Keratinocyte (primary cell): ENCODE data around the gene NCBP1. TPM values are rescaled to one million over a fixed set of nuclear protein-coding genes. Genes with fewer than 3 reads are reported as not detected.

ENCODE experiments used
- DNase-seq: peaks from one replicate; pipeline ENCODE4 v3.0.0-alpha.2; 2011; ENCODE audit warnings: low read depth, missing footprints, low spot score
- FAIRE-seq: peaks from 2 replicates; lab custom pipeline; 2011; peaks lifted over from hg19 to GRCh38; lab: Jason Lieb, UNC
- H2AFZ ChIP-seq: 2 replicates; pipeline ENCODE4 v1.6.0; 2012; ENCODE audit warnings: low read length, control low read depth, inconsistent platforms; ENCODE audit not compliant: control insufficient read depth
- H3K27ac ChIP-seq: 2 replicates; pipeline ENCODE4 v1.5.1; 2011; ENCODE audit warnings: low read length; ENCODE audit not compliant: control insufficient read depth, insufficient read depth
- H3K27me3 ChIP-seq: 3 replicates; pipeline ENCODE4 v1.6.0; 2011; ENCODE audit warnings: low read length; ENCODE audit not compliant: control insufficient read depth, insufficient read depth; ENCODE audit errors: extremely low read depth
- H3K36me3 ChIP-seq, 2 experiments: 2 replicates in 1 of 2; 3 replicates in 1 of 2; pipeline ENCODE4 v1.5.1; 2011; ENCODE audit warnings: low read length in 2 of 2, mild to moderate bottlenecking in 1 of 2; ENCODE audit not compliant: control insufficient read depth in 2 of 2, insufficient read depth in 2 of 2; ENCODE audit errors: extremely low read depth in 1 of 2
- H3K4me1 ChIP-seq: 3 replicates; pipeline ENCODE4 v1.5.1; 2011; ENCODE audit warnings: low read length; ENCODE audit not compliant: control insufficient read depth, insufficient read depth; ENCODE audit errors: extremely low read depth
- H3K4me2 ChIP-seq: 3 replicates; pipeline ENCODE4 v1.6.0; 2011; ENCODE audit warnings: low read depth, low read length; ENCODE audit not compliant: control insufficient read depth, insufficient read depth; ENCODE audit errors: extremely low read depth
- H3K4me3 ChIP-seq, 3 experiments: fragments of 200-600 bp in 1 of 3; sonication (generic) in 1 of 3; 2 replicates in 2 of 3; 3 replicates in 1 of 3; pipeline ENCODE4 v1.5.1; 2011 to 2016; ENCODE audit warnings: low read length in 3 of 3, mild to moderate bottlenecking in 3 of 3, control low read depth in 2 of 3, inconsistent platforms in 1 of 3, low read depth in 1 of 3, mixed read lengths in 1 of 3, mixed run types in 1 of 3, moderate library complexity in 1 of 3; ENCODE audit not compliant: control insufficient read depth in 2 of 3, insufficient read depth in 2 of 3; ENCODE audit errors: extremely low read depth in 1 of 3
- H3K79me2 ChIP-seq: 2 replicates; pipeline ENCODE4 v1.6.0; 2012; ENCODE audit warnings: low read length; ENCODE audit not compliant: control insufficient read depth, insufficient read depth
- H3K9ac ChIP-seq: 3 replicates; pipeline ENCODE4 v1.6.0; 2011; ENCODE audit warnings: low read length; ENCODE audit not compliant: control insufficient read depth, insufficient read depth; ENCODE audit errors: extremely low read depth
- H3K9me1 ChIP-seq: 3 replicates; pipeline ENCODE4 v1.6.0; 2011; ENCODE audit warnings: low read length; ENCODE audit not compliant: control insufficient read depth, insufficient read depth; ENCODE audit errors: extremely low read depth
- H3K9me3 ChIP-seq: 2 replicates; pipeline ENCODE4 v1.5.1; 2012; ENCODE audit warnings: low read depth, low read length; ENCODE audit not compliant: control insufficient read depth
- H4K20me1 ChIP-seq: 3 replicates; pipeline ENCODE4 v1.6.0; 2011; ENCODE audit warnings: low read length; ENCODE audit not compliant: control insufficient read depth, insufficient read depth; ENCODE audit errors: extremely low read depth
- CTCF ChIP-seq, 3 experiments: IDR thresholded peaks in 1 of 3; conservative IDR thresholded peaks in 1 of 3; optimal IDR thresholded peaks in 1 of 3; 2 replicates in 2 of 3; 3 replicates in 1 of 3; pipeline versions ENCODE3 to v1.5.1; 2011; ENCODE audit warnings: low read length in 3 of 3, mild to moderate bottlenecking in 3 of 3, moderate library complexity in 2 of 3, control low read depth in 1 of 3, inconsistent platforms in 1 of 3; ENCODE audit not compliant: insufficient read depth in 2 of 3; ENCODE audit errors: extremely low read depth in 1 of 3
- EZH2 ChIP-seq: IDR thresholded peaks from one replicate; pipeline ENCODE4 v1.6.1; 2012; ENCODE audit warnings: inconsistent platforms, mild to moderate bottlenecking, low read length, moderate library complexity
- dilution Hi-C: fragments of 300-500 bp; cut with MboI; formaldehyde crosslinking; loops from one replicate; pipeline ENCODE4 v1.7.0; 2020; ENCODE audit warnings: low sequenced_read_pairs; ENCODE audit not compliant: extremely low pct_ligation_motif_present
- polyA plus RNA-seq, 5 experiments: library from polyadenylated mRNA; depleted of rRNA in 3 of 5; stranded (reverse) in 3 of 5; stranded (forward) in 1 of 5; unstranded in 1 of 5; fragments of >200 nt; gene quantifications; 1 replicate in 1 of 5; 2 replicates in 3 of 5; 3 replicates in 1 of 5; pipeline versions ENCODE4 v1.2.1 to v1.2.3, GENCODE V29; 2011 to 2012; ENCODE audit warnings: missing spikeins in 2 of 5, low read depth in 1 of 5, low replicate concordance in 1 of 5

Gene NCBP1
- polyA plus RNA-seq, 1 donor (not counting 4 experiments of a cell fraction or from before 2014, with no cell fraction given), result 38.6 TPM

- Histone ChIP-seq H3K36me3 (peaks cover 21 to 41% of the 10 kb centered on the region in 2 experiments), H3K9ac (no peak overlapping the region), H3K9me1 (no peaks in the 10 kb centered on the region), H3K27me3 (no peaks in the 10 kb centered on the region), H3K79me2 (no peaks in the 10 kb centered on the region), H3K4me1 (no peaks in the 10 kb centered on the region), H2AFZ (no peak overlapping the region), H3K4me3 (no peak overlapping the region), H3K27ac (no peak overlapping the region), H3K4me2 (no peak overlapping the region), H3K9me3 (no peaks in the 10 kb centered on the region), H4K20me1 (peaks cover 2% of the 10 kb centered on the region)
- no peak for FAIRE-seq
- no peak for TF ChIP-seq CTCF (optimal IDR thresholded peaks at IDR 0.05 in 1 of 3, IDR thresholded peaks at IDR 0.05 in 1 of 3, conservative IDR thresholded peaks at IDR 0.05 in 1 of 3; ENCODE audit: extremely low read depth in 1 of 3, insufficient read depth in 2 of 3, low read length in 3 of 3)
- no peak for TF ChIP-seq EZH2
- dilution Hi-C loops, result no loop called here
- no peak for DNase-seq
Observed at GRCh38 chr9:97673922-97674321, 40.3 kb downstream of the NCBP1 start.

DNA sequence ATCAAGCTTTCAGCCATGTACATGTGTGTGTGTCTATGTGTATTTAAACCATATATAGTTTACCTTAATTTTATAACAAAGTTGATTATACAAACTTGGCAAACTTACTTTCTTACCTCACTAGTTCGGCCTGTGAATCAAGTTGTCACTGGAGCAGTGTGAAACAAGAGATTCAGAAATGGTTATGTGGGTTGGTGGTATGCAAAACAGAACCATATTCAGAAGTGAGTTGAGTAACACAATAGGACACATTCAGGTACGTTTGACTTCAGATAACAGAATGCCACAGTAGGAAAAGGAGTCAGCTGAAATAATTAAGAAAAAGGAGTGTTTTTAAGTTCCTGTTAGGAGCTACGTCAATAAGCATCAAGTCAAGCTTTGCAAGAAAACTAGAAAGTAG is 42.0 kb downstream of the NCBP1 start:
- Histone ChIP-seq H2AFZ (no peak overlapping the region), H3K27ac (no peak overlapping the region), H3K36me3 (peaks cover 19 to 38% of the 10 kb centered on the region in 2 experiments), H3K79me2 (no peaks in the 10 kb centered on the region), H3K4me3 (no peak overlapping the region), H3K4me2 (no peak overlapping the region), H3K9ac (no peak overlapping the region), H3K27me3 (no peaks in the 10 kb centered on the region), H3K9me1 (no peaks in the 10 kb centered on the region), H3K4me1 (no peaks in the 10 kb centered on the region), H3K9me3 (no peaks in the 10 kb centered on the region), H4K20me1 (peaks cover 2% of the 10 kb centered on the region)
- DNase-seq (no peak), FAIRE-seq (no peak)
- dilution Hi-C loops, result no loop called here
- TF ChIP-seq EZH2 (no peak), CTCF (optimal IDR thresholded peaks at IDR 0.05 in 1 of 3, IDR thresholded peaks at IDR 0.05 in 1 of 3, conservative IDR thresholded peaks at IDR 0.05 in 1 of 3; ENCODE audit: extremely low read depth in 1 of 3, insufficient read depth in 2 of 3, low read length in 3 of 3) (no peak)
